ENCODE results near the gene CCDC92B.
"Not testable (repeated sequence)": the region's sequence is repeated elsewhere in the genome, so short reads cannot be mapped to it uniquely, and the experiment has no call there.

The CCDC92B gene

GRCh38 chr17:2701996-2702741, 47.3 kb downstream of the CCDC92B start:
- no peak for DNase-seq

GRCh38 chr17:2701161-2701995, 48.1 kb downstream of the CCDC92B start:
- no peak for DNase-seq

- no peak for DNase-seq
These were observed 48.8 kb downstream of the CCDC92B start for GRCh38 chr17:2700491-2701141.

GRCh38 chr17:2700030-2700490, 49.4 kb downstream of the CCDC92B start:
- DNase-seq = no peak

GRCh38 chr17:2699216-2699805, 50.1 kb downstream of the CCDC92B start:
- not testable (repeated sequence) for DNase-seq

- no peak for DNase-seq
These were observed 51.8 kb downstream of the CCDC92B start for GRCh38 chr17:2697611-2698162.

- DNase-seq = no peak
These were observed 53.3 kb downstream of the CCDC92B start for GRCh38 chr17:2695961-2696760.

- DNase-seq = no peak
These were observed 54.0 kb downstream of the CCDC92B start for GRCh38 chr17:2695243-2695960.

- DNase-seq = no peak
These were observed 54.8 kb downstream of the CCDC92B start for GRCh38 chr17:2694381-2695242.

- no peak for DNase-seq
These were observed 55.7 kb downstream of the CCDC92B start for GRCh38 chr17:2693561-2694380.

GRCh38 chr17:2692781-2693135, 56.7 kb downstream of the CCDC92B start:
- no peak for DNase-seq

- no peak for DNase-seq
These were observed 57.3 kb downstream of the CCDC92B start for GRCh38 chr17:2691965-2692780.

- DNase-seq = no peak
These were observed 58.2 kb downstream of the CCDC92B start for GRCh38 chr17:2691069-2691871.

GRCh38 chr17:2690165-2691068, 59.0 kb downstream of the CCDC92B start:
- no peak for DNase-seq

- no peak for DNase-seq
These were observed 59.9 kb downstream of the CCDC92B start for GRCh38 chr17:2689411-2690164.
